ENCODE data around the gene GAB3. TPM values are rescaled to one million over a fixed set of nuclear protein-coding genes. Genes with fewer than 3 reads are reported as not detected.

The GAB3 gene
- total RNA-seq, 1 donor from 2014 or later: 0.14 TPM

GRCh38 chrX:154735695-154736393, 15.0 kb downstream of the GAB3 start:
- peaks cover 16% of the 10 kb centered on the region for H3K9me3 Mint-ChIP-seq (ENCODE audit: low read depth)
- H3K36me3 Mint-ChIP-seq (ENCODE audit: insufficient read depth): no peaks in the 10 kb centered on the region
- no peak overlapping the region for H3K27ac Mint-ChIP-seq
- no peak for TF ChIP-seq CTCF (IDR thresholded peaks at IDR 0.05; ENCODE audit: unreplicated experiment)
- no peaks in the 10 kb centered on the region for H3K4me1 Mint-ChIP-seq (ENCODE audit: low read depth)
- H3K27me3 Mint-ChIP-seq: peaks cover 3% of the 10 kb centered on the region
- H3K4me3 Mint-ChIP-seq (ENCODE audit: low read depth): no peak overlapping the region
- DNase-seq (ENCODE audit: low spot score, unreplicated experiment): no peak

GRCh38 chrX:154734061-154734781, 16.7 kb downstream of the GAB3 start:
- H3K27me3 Mint-ChIP-seq: peaks cover 3% of the 10 kb centered on the region
- H3K27ac Mint-ChIP-seq: no peak overlapping the region
- H3K4me3 Mint-ChIP-seq (ENCODE audit: low read depth): no peak overlapping the region

GRCh38 chrX:154733066-154733425, 17.8 kb downstream of the GAB3 start:
- H3K27me3 Mint-ChIP-seq: peaks cover 3% of the 10 kb centered on the region
- TF ChIP-seq CTCF (IDR thresholded peaks at IDR 0.05; ENCODE audit: unreplicated experiment): no peak
- H3K36me3 Mint-ChIP-seq (ENCODE audit: insufficient read depth): no peaks in the 10 kb centered on the region
- H3K9me3 Mint-ChIP-seq (ENCODE audit: low read depth): peaks cover 19% of the 10 kb centered on the region
- no peak overlapping the region for H3K27ac Mint-ChIP-seq
- no peak overlapping the region for H3K4me3 Mint-ChIP-seq (ENCODE audit: low read depth)
- DNase-seq (ENCODE audit: low spot score, unreplicated experiment): no peak
- no peaks in the 10 kb centered on the region for H3K4me1 Mint-ChIP-seq (ENCODE audit: low read depth)

More at GRCh38 chrX:154734061-154734781, 16.7 kb downstream of the GAB3 start:
- no peak for TF ChIP-seq CTCF (IDR thresholded peaks at IDR 0.05; ENCODE audit: unreplicated experiment)
- Mint-ChIP-seq H3K4me1 (ENCODE audit: low read depth) (no peaks in the 10 kb centered on the region), H3K9me3 (ENCODE audit: low read depth) (peaks cover 19% of the 10 kb centered on the region), H3K36me3 (ENCODE audit: insufficient read depth) (no peaks in the 10 kb centered on the region)
- DNase-seq (ENCODE audit: low spot score, unreplicated experiment): no peak

- DNase-seq (ENCODE audit: low spot score, unreplicated experiment): no peak
- Mint-ChIP-seq H3K4me1 (ENCODE audit: low read depth) (no peaks in the 10 kb centered on the region), H3K27ac (no peak overlapping the region), H3K9me3 (ENCODE audit: low read depth) (peaks cover 19% of the 10 kb centered on the region), H3K4me3 (ENCODE audit: low read depth) (no peak overlapping the region), H3K27me3 (peaks cover 3% of the 10 kb centered on the region), H3K36me3 (ENCODE audit: insufficient read depth) (no peaks in the 10 kb centered on the region)
- TF ChIP-seq CTCF (IDR thresholded peaks at IDR 0.05; ENCODE audit: unreplicated experiment): no peak
Observed at GRCh38 chrX:154732421-154733065, 18.3 kb downstream of the GAB3 start.

- TF ChIP-seq CTCF (IDR thresholded peaks at IDR 0.05; ENCODE audit: unreplicated experiment): no peak
- no peaks in the 10 kb centered on the region for H3K4me1 Mint-ChIP-seq (ENCODE audit: low read depth)
Observed at GRCh38 chrX:154731881-154732280, 19.0 kb downstream of the GAB3 start.

More at GRCh38 chrX:154731881-154732280, 19.0 kb downstream of the GAB3 start:
- Mint-ChIP-seq H3K4me3 (ENCODE audit: low read depth) (no peak overlapping the region), H3K36me3 (ENCODE audit: insufficient read depth) (no peaks in the 10 kb centered on the region), H3K27me3 (peaks cover 3% of the 10 kb centered on the region), H3K27ac (no peak overlapping the region), H3K9me3 (ENCODE audit: low read depth) (peaks cover 19% of the 10 kb centered on the region)
- no peak for DNase-seq (ENCODE audit: low spot score, unreplicated experiment)

All from progenitor cell of endocrine pancreas (in vitro differentiated cells).